GM12878 (cell line): ENCODE data around the gene KAZN.

ENCODE experiments used
- BACH1 ChIP-seq: fragments of 450-650 bp; IDR thresholded peaks from 2 replicates; pipeline ENCODE4 v1.6.1; 2017; ENCODE audit warnings: mild to moderate bottlenecking, borderline replicate concordance
- DPF2 ChIP-seq: fragments of 450-650 bp; IDR thresholded peaks from 2 replicates; pipeline ENCODE4 v1.6.1; 2017; ENCODE audit warnings: mild to moderate bottlenecking
- FOXM1 ChIP-seq: IDR thresholded peaks from 2 replicates; pipeline ENCODE4 v1.6.1; 2012; ENCODE audit warnings: low read depth, mild to moderate bottlenecking, inconsistent platforms, low read length, moderate library complexity
- HCFC1 ChIP-seq: fragments of 150-350 bp; IDR thresholded peaks from 2 replicates; pipeline ENCODE4 v1.6.1; 2014; ENCODE audit warnings: low read length
- MEF2A ChIP-seq: IDR thresholded peaks from 2 replicates; pipeline ENCODE4 v1.6.1; 2011; ENCODE audit warnings: low read depth, mild to moderate bottlenecking, low read length, moderate library complexity; ENCODE audit not compliant: insufficient read depth
- MXI1 ChIP-seq: fragments of 150-350 bp; IDR thresholded peaks from 2 replicates; pipeline ENCODE4 v1.6.1; 2011; ENCODE audit warnings: low read depth, mild to moderate bottlenecking, inconsistent platforms, low read length, improper control_type of control experiment
- SIN3A ChIP-seq: IDR thresholded peaks from 2 replicates; pipeline ENCODE4 v1.6.1; 2012; ENCODE audit warnings: low read depth, low read length, improper control_type of control experiment
- TCF3 ChIP-seq: IDR thresholded peaks from 2 replicates; pipeline ENCODE4 v1.6.1; 2012; ENCODE audit warnings: low read depth, mild to moderate bottlenecking, low read length, borderline replicate concordance; ENCODE audit not compliant: insufficient read depth
- YY1 ChIP-seq: IDR thresholded peaks from 2 replicates; pipeline ENCODE4 v1.6.1; 2011; ENCODE audit warnings: low read depth, mild to moderate bottlenecking, low read length
- ZNF207 ChIP-seq: fragments of 450-650 bp; IDR thresholded peaks from 2 replicates; pipeline ENCODE4 v1.6.1; 2014; ENCODE audit warnings: antibody characterized with exemption, mild to moderate bottlenecking, borderline replicate concordance
- TF ChIP-seq, protein P1 (sequence below), 3 experiments: IDR thresholded peaks in 2 of 3; conservative IDR thresholded peaks in 1 of 3; 2 replicates each; pipeline ENCODE4 v1.5.1; 2011; ENCODE audit warnings: low read depth in 3 of 3, low read length in 3 of 3, mild to moderate bottlenecking in 3 of 3, control low read depth in 2 of 3, moderate library complexity in 2 of 3, inconsistent platforms in 1 of 3, mixed read lengths in 1 of 3; ENCODE audit not compliant: control insufficient read depth in 2 of 3, insufficient read depth in 1 of 3; ENCODE audit errors: extremely low read depth in 1 of 3
- TF ChIP-seq, protein P2 (sequence below): IDR thresholded peaks from 2 replicates; pipeline ENCODE4 v1.6.1; 2012; ENCODE audit warnings: mild to moderate bottlenecking, low read depth, low read length

DNA sequence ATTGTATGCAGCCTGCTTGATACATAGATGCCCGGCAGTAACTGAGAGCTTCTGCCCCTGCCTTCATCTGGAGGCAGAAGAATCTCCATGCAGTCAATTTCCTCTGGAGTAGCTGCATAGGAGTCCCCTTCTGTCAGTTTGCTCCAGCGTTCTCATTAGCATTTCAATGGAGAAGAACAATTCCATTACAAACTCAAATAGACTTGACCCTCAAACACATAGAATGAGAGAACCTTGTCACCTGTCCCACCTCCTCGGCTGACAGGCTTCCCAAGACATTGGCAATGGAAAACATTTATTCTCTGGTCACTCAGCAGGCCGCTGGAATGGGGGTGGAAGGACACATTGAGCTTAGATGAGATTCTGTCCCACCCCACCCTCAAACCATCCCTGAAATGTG lies 509.4 kb downstream of the KAZN start:
- no peak for TF ChIP-seq HCFC1
- TF ChIP-seq, protein P1, sequence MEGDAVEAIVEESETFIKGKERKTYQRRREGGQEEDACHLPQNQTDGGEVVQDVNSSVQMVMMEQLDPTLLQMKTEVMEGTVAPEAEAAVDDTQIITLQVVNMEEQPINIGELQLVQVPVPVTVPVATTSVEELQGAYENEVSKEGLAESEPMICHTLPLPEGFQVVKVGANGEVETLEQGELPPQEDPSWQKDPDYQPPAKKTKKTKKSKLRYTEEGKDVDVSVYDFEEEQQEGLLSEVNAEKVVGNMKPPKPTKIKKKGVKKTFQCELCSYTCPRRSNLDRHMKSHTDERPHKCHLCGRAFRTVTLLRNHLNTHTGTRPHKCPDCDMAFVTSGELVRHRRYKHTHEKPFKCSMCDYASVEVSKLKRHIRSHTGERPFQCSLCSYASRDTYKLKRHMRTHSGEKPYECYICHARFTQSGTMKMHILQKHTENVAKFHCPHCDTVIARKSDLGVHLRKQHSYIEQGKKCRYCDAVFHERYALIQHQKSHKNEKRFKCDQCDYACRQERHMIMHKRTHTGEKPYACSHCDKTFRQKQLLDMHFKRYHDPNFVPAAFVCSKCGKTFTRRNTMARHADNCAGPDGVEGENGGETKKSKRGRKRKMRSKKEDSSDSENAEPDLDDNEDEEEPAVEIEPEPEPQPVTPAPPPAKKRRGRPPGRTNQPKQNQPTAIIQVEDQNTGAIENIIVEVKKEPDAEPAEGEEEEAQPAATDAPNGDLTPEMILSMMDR (IDR thresholded peaks at IDR 0.05 in 2 of 3, conservative IDR thresholded peaks at IDR 0.05 in 1 of 3; ENCODE audit: control insufficient read depth in 2 of 3, extremely low read depth in 1 of 3, insufficient read depth in 1 of 3, low read depth in 3 of 3, low read length in 3 of 3): no peak
- no peak for TF ChIP-seq MEF2A
- no peak for TF ChIP-seq YY1
- no peak for TF ChIP-seq BACH1
- no peak for TF ChIP-seq DPF2
- no peak for TF ChIP-seq ZNF207
- no peak for TF ChIP-seq TCF3
- TF ChIP-seq FOXM1: no peak
- no peak for TF ChIP-seq SIN3A
- no peak for TF ChIP-seq MXI1
- TF ChIP-seq, protein P2, sequence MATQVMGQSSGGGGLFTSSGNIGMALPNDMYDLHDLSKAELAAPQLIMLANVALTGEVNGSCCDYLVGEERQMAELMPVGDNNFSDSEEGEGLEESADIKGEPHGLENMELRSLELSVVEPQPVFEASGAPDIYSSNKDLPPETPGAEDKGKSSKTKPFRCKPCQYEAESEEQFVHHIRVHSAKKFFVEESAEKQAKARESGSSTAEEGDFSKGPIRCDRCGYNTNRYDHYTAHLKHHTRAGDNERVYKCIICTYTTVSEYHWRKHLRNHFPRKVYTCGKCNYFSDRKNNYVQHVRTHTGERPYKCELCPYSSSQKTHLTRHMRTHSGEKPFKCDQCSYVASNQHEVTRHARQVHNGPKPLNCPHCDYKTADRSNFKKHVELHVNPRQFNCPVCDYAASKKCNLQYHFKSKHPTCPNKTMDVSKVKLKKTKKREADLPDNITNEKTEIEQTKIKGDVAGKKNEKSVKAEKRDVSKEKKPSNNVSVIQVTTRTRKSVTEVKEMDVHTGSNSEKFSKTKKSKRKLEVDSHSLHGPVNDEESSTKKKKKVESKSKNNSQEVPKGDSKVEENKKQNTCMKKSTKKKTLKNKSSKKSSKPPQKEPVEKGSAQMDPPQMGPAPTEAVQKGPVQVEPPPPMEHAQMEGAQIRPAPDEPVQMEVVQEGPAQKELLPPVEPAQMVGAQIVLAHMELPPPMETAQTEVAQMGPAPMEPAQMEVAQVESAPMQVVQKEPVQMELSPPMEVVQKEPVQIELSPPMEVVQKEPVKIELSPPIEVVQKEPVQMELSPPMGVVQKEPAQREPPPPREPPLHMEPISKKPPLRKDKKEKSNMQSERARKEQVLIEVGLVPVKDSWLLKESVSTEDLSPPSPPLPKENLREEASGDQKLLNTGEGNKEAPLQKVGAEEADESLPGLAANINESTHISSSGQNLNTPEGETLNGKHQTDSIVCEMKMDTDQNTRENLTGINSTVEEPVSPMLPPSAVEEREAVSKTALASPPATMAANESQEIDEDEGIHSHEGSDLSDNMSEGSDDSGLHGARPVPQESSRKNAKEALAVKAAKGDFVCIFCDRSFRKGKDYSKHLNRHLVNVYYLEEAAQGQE: no peak
